RPMI8226 (cell line): Measurements from ENCODE around the gene SMIM44.
"Not testable (repeated sequence)": the region's sequence is repeated elsewhere in the genome, so short reads cannot be mapped to it uniquely, and the experiment has no call there.

Experiments used
- DNase-seq: peaks from one replicate; pipeline ENCODE4 v3.0.0-alpha.2; 2015

SMIM44 gene

GRCh38 chr19:3517638-3518037 is 34.4 kb upstream of the SMIM44 start:
- no peak for DNase-seq

- DNase-seq: peak; percentile 96
These were observed 33.5 kb upstream of the SMIM44 start for GRCh38 chr19:3516675-3517207.

- no peak for DNase-seq
These were observed 32.7 kb upstream of the SMIM44 start for GRCh38 chr19:3515891-3516422.

GRCh38 chr19:3514930-3515329 is 31.7 kb upstream of the SMIM44 start:
- DNase-seq: no peak

GRCh38 chr19:3513229-3514140 is 30.2 kb upstream of the SMIM44 start:
- DNase-seq: no peak

- DNase-seq: no peak
These were observed 29.5 kb upstream of the SMIM44 start for GRCh38 chr19:3512562-3513228.

GRCh38 chr19:3511506-3512251 is 28.4 kb upstream of the SMIM44 start:
- DNase-seq: no peak

- DNase-seq: no peak
These were observed 27.5 kb upstream of the SMIM44 start for GRCh38 chr19:3510727-3511126.

GRCh38 chr19:3509566-3509989 is 26.3 kb upstream of the SMIM44 start:
- no peak for DNase-seq

GRCh38 chr19:3508771-3509535 is 25.7 kb upstream of the SMIM44 start:
- DNase-seq: no peak

- DNase-seq: not testable (repeated sequence)
These were observed 24.9 kb upstream of the SMIM44 start for GRCh38 chr19:3508121-3508661.

GRCh38 chr19:3507371-3508120 is 24.3 kb upstream of the SMIM44 start:
- DNase-seq: no peak

GRCh38 chr19:3506384-3507340 is 23.4 kb upstream of the SMIM44 start:
- peak; percentile 24 for DNase-seq

GRCh38 chr19:3505598-3506383 is 22.6 kb upstream of the SMIM44 start, which contains the start of gene FZR1:
Gene FZR1, plus strand, starts transcription at chr19:3506311. Its CDS starts 16,679 bp downstream, at chr19:3522990.
- DNase-seq: peak; percentile 99

GRCh38 chr19:3504735-3505134 is 21.5 kb upstream of the SMIM44 start:
- DNase-seq: no peak

GRCh38 chr19:3503036-3503572 is 19.9 kb upstream of the SMIM44 start:
- peak; percentile 25 for DNase-seq

- DNase-seq: no peak
These were observed 18.5 kb upstream of the SMIM44 start for GRCh38 chr19:3501780-3502179.

GRCh38 chr19:3500429-3501101 is 17.3 kb upstream of the SMIM44 start, which contains the start of gene DOHH:
Gene DOHH, minus strand, starts transcription at chr19:3500674. Its CDS starts 3,860 bp downstream, at chr19:3496814.
- DNase-seq: peak; percentile 97
